Kidney capillary endothelial cell (primary cell): ENCODE data around the gene ZNF566.
"Not testable (repeated sequence)": the region's sequence is repeated elsewhere in the genome, so short reads cannot be mapped to it uniquely, and the experiment has no call there.

Source experiments
- DNase-seq: peaks from one replicate; pipeline ENCODE4 v3.0.0-alpha.2; 2018; ENCODE audit warnings: low spot score

The ZNF566 gene

DNA sequence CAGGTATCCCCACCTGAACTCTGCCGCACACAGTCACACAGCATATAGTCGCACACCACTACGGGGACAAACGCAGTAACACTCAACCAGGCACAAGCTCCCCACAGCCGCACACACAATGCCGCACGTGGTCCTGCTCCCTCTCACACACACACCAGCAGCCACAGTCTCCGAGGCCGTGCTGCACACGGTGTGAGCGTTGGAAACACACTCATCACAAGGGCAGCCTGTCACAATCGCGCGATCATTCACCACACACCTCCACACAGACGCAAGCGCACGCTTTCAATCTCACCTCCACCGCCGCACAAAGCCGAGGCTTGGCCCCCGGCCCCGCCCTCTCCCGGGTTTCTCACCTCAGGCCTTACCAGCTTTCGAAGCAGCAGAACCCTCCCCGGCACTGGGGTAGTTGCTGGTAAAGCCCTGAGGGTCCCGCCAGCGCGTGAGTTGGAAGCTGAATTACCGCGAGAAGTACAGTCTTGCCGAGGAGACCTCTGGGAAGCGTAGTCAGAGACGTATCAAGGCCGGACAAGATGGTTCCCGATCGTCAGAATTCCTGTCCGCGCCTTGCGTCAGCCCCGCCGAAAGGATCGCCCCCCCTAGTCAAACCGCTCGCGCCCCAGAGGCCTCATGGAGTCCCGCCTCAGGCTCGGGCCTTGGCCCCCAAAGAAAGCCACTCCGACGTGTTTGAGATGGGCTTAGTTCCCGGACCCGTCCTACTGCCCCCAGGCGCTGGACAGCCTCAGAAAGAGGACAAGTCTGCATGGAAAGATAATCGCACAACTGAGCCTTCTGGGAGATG is at the start of gene ZNF566:
ZNF566 (minus strand) TSS at position 444 of the 802 bp plus-strand sequence. CDS start 13,004 bp downstream, outside the sequence.
- DNase-seq, result peak; percentile 89

GRCh38 chr19:36528921-36529518 is 39.7 kb upstream of the ZNF566 start:
- no peak for DNase-seq

DNA sequence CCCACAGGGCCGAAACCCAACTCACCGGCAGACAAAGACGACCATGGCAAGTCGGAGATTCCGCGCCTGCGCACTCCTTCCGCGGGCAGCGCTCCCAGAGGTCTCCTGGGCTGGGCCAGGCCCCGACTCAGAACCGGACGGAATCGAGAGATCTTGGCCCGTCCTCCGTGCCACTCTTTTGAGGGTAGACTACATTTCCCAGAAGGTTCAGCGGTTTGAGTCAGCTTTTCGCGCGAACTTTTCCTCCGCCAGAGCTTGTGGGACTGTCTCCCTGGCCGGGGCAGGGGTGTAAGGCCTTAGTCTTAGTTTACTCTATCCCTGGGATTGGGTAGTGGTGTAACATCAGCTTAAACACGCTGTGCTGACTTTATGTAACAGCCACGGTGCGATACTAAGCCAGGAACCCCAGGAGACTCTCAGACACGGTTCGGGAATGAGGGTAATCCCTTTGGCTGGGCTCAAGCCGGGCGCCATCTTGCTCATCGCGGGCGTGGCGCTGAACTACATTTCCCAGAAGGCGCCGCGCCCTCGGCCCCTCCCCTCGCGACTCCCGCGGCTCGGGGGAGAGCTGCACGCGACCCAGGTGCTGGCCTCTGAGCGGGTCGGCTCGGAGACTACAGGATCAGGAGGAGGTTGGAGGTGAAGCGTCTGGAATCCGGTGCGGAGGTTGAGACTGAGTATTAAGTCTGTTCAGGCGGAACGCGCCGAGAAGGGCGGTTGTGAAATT is 39.0 kb upstream of the ZNF566 start, which contains the start of gene ZNF260:
ZNF260 (minus strand) TSS at position 78 of the 727 bp plus-strand sequence. CDS start 13,033 bp downstream, outside the sequence.
- DNase-seq, result peak; percentile 92

DNA sequence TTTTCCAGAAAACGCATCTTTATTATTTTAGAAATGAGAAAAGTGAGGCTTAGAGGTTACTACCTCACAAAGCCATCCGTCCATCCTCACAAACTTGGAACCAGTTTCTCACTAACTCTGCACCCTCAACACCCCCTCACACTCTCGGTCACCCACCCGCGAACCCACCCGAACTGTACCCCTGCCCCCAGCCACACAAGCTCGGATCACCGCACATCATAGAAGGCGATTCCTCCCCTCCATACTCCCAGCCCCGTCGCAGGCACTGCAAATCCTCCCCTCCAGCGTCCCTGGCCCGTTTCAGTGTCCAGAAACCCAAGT is 38.5 kb upstream of the ZNF566 start:
- DNase-seq, result no peak

DNA sequence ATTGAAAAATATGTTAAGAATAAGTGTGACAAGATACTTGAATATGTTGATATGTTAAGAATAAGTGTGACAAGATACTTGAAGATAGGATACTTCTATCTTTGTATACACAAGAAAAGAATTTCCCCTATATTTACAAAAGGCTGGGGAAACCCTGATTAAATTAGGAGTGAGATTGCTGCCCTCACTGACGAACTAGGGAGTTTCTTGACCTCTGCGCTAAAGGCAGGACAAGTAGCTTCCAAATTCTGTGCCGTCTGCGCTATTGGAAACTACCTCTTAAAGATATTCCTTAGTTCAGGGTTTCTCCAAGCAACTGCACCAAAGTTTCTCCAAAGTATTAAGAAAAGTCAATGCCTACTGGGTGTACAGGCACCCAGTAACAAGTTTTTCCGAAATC is 38.0 kb upstream of the ZNF566 start:
- no peak for DNase-seq

- no peak for DNase-seq
These were observed 37.2 kb upstream of the ZNF566 start for GRCh38 chr19:36526581-36526980.

- no peak for DNase-seq
These were observed 35.3 kb upstream of the ZNF566 start for GRCh38 chr19:36524617-36525016.

DNA sequence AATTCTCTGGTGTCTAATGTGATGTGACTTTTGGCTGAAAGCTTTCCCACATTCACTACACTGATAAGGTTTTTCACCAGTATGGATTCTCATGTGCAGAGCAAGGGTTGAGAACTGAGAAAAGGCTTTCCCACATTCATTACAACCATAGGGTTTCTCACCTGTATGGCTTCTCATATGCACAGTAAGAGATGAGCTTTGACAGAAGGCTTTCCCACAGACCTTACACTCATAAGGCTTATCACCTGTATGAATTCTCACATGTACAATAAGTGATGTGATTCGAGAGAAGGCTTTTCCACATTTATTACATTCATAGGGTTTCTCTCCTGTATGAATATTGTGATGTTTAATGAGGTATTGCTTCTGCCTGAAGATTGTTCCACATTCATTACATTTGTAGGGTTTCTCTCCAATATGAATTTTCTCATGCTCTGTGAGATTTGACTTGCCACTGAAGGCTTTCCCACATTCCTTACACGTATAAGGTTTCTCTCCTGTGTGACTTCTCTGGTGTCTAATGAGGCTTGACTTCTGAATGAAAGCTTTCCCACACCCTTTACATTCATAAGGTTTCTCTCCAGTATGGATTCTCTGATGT is 24.8 kb upstream of the ZNF566 start:
- no peak for DNase-seq

DNA sequence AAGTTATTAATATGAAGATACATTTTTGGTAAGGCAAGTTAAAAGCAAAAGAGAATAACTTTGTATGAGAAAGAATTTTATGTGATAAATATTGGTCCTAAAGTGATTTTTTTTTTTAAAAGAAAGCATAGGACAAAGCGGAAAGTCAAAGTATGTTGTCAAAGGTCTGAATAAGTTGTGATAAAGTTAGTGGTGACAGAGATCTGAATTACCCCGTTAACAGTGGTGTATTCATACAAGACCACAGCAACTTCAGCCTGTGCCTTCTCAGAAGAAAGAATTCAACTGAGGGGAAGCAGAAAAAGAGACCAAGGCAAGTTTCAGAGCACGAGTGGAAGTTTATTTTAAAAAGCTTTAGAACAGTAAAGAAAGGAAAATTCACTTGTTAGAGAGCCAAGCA is 19.0 kb upstream of the ZNF566 start:
- no peak for DNase-seq

- no peak for DNase-seq
These were observed 12.6 kb upstream of the ZNF566 start for GRCh38 chr19:36501973-36502372.

DNA sequence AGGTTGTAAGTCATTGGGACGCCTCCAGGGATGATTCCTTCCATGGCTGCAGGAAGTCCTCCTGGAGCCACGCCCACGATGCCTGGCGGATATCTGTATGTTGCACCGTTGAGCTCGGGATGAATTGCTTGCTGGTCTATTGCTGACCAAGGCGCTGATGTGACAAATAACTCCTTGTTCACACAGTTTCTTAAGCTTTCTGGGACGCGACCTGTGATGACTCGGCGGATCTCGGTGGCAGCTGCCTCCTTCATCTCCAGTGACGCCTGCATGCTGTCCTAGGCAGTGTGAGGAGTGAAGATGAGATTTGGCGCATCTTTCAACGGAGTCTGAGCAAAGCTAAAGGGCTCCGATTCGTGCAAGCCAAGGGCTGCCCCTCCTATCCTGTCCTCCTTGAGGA is 7.6 kb upstream of the ZNF566 start:
- no peak for DNase-seq

- peak; percentile 26 for DNase-seq
These were observed 3.5 kb upstream of the ZNF566 start for GRCh38 chr19:36492689-36493453.

DNA sequence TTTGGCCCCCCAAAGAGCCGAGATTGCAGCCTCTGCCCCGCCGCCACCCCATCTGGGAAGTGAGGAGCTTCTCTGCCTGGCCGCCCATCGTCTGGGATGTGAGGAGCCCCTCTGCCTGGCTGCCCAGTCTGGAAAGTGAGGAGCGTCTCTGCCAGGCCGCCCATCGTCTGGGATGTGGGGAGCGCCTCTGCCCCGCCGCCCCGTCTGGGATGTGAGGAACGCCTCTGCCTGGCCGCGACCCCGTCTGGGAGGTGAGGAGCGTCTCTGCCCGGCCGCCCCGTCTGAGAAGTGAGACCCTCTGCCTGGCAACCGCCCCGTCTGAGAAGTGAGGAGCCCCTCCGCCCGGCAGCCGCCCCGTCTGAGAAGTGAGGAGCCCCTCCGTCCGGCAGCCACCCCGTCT is 1.5 kb upstream of the ZNF566 start:
- DNase-seq, result not testable (repeated sequence)

DNA sequence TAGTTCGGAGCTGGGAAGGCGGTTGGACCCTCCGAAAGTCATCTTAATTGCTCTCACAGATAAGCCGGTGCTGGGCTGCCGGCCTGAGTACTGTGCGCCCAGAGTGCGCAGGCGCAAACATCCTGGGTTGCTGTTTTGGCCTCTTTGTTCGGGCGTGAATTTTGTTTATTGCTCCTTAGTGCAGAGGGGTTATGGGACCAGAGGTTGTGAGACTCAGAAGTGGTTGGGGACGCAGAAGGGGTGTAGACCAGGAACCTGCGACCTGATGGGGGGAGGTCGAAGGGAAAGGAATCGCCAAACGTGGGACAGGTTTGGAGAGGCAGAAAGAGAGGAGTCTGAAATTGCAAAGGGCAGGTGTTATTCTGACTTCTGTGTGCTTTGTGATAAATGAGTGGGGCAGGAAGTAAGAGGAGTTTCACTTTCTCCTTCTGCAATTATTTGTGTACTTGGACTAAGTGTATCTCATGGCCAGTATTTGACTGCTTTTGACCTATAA is 607 bp upstream of the ZNF566 start:
- peak; percentile 77 for DNase-seq

GRCh38 chr19:36488846-36489117 is 579 bp downstream of the ZNF566 start:
- peak; percentile 1 for DNase-seq

- DNase-seq, result no peak
These were observed 1.1 kb downstream of the ZNF566 start for GRCh38 chr19:36488118-36488845.

- no peak for DNase-seq
These were observed 5.7 kb downstream of the ZNF566 start for GRCh38 chr19:36483653-36484052.

DNA sequence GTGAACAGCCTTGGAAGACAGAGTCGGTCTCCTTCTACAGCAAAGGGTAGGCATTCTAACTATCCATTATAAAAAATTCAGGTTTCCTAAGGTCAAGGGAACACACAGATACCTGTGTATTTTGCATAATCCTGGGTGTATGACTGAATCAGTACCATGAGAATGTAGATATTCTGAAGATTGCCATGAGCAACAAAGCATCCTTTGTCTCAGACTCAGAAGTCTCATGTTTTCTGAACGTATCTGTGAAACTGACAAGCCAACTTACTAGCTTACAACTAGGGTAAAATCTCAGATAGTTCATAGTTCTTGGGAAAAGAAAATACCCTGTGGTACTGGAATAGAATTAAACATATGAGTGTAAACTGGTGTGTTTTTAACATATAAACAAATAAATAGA is 6.5 kb downstream of the ZNF566 start:
- DNase-seq, result no peak

- DNase-seq, result no peak
These were observed 29.3 kb downstream of the ZNF566 start for GRCh38 chr19:36460046-36460445.

DNA sequence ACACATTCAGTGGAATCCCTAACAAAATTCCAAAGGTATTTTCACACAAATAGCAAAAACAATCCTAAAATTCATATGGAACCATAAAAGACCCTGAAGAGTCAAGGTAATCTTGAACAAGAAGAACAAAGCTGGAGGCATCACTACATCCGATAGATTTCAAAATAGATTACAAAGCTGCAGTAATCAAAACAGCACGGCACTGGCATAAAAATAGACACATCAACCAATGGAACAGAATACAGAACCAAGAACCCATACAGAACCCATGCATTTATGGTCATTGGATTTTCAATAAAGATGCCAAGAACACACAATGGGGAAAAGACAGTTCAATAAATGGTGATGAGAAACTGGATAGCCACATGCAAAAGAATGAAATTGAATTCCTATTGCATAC is 32.5 kb downstream of the ZNF566 start:
- no peak for DNase-seq

DNA sequence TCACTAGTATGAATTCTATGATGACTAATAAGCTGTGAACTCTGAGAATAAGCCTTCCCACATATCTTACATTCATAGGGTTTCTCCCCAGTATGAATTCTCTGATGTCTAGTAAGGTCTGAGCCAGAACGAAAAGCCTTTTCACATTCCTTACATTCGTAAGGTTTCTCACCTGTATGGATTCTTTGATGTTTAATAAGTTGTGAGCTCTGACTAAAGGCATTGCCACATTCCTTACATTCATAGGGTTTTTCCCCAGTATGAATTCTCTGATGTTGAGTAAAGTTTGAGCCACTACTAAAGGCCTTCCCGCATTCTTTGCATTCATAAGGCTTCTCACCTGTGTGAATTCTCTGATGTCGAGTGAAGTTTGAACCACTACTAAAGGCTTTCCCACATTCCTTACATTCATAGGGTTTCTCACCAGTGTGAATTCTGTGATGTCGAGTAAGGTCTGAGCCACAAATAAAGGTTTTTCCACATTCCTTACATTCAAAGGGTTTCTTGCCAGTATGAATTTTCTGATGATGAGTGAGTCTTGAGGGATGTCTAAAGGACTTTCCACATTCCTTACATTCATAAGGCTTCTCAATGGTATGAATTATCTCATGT is 40.2 kb downstream of the ZNF566 start:
- no peak for DNase-seq
